ENCODE measurements around the gene ARIH2. TPM values are rescaled to one million over a fixed set of nuclear protein-coding genes. Genes with fewer than 3 reads are reported as not detected.

Gene ARIH2
- total RNA-seq, 1 experiment from 2014 or later = 122 TPM

DNA sequence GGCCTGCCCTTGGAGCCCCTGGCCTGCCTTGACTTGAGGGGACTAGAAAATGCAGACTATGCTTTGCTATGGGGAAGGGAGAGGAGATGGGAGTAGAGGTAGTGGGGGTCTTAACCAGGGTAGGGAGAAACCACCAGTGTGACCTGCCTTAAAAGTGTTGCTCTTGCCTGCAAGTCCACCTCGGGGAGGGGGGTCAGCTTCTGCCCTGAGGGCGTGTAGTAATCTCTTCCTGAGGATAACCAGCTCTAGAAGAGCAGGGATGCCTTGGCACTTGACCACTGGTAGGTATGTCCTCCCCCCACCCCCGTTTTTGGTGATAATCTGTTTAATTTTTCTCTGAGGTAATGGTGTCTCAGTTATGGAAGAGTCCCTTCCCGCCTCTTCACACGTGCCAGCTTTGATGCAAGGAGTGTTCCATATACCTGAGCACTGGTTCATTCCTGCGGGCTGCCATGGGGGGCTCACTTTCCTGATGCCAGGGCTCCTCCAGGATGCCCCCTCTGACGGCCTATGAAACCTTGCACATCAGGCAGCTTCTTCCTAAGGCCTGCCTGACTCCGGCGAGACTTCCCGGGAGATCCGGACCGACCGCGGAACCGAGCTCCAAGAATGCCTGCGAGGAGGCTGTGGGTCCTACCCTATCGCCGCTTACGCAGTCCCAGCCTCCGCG lies 70.6 kb downstream of the ARIH2 start:
- WGBS (ENCODE audit: extremely low coverage, insufficient read length, low lambda C conversion rate) = no CpG with 5 or more reads among the region's 21 CpGs
- Mint-ChIP-seq H3K27ac (peak overlapping the region; percentile 86 to 97 (median 91); a peak in 5 of 7 replicates), H3K4me1 (peaks cover 20% of the 10 kb centered on the region in 2 experiments), H3K36me3 (ENCODE audit: insufficient read depth in 1 of 3, low read depth in 3 of 3) (peaks cover 6 to 33% (median 11%) of the 10 kb centered on the region in 3 experiments), H3K9me3 (no peaks in the 10 kb centered on the region), H3K27me3 (ENCODE audit: low read depth) (no peaks in the 10 kb centered on the region; the same call in 1 of the 2 replicates), H3K4me3 (peak overlapping the region; percentile 88 to 94)
- Histone ChIP-seq H3K79me2 (ENCODE audit: insufficient read depth, low read length) (no peaks in the 10 kb centered on the region; the same call in 1 of the 2 replicates), H4K91ac (ENCODE audit: insufficient read length, low read depth, low read length) (no peak overlapping the region), H4K5ac (ENCODE audit: insufficient read length, low read depth, low read length) (no peak overlapping the region), H2BK20ac (ENCODE audit: low read depth, low read length, poor library complexity, severe bottlenecking) (no peak overlapping the region), H3K23me2 (ENCODE audit: insufficient read length, low read depth, low read length, poor library complexity, severe bottlenecking) (peaks cover 21% of the 10 kb centered on the region), H4K20me1 (ENCODE audit: control insufficient read depth, insufficient read depth, insufficient read length) (no peaks in the 10 kb centered on the region), H4K8ac (replicated peaks; ENCODE audit: insufficient read length, low read depth, low read length) (no peak overlapping the region), H3K56ac (ENCODE audit: insufficient read length, low read depth, low read length) (no peak overlapping the region), H2AFZ (ENCODE audit: low read length) (no peak overlapping the region), H3K18ac (ENCODE audit: insufficient read length, low read depth, low read length) (peak overlapping the region; percentile 81), H2BK12ac (ENCODE audit: insufficient read length, low read depth, low read length) (no peak overlapping the region), H3K27me3 (ENCODE audit: insufficient read depth, low read length) (no peaks in the 10 kb centered on the region), H3K79me1 (ENCODE audit: insufficient read depth, low read depth, low read length, poor library complexity, severe bottlenecking) (no peaks in the 10 kb centered on the region), H2BK5ac (ENCODE audit: insufficient read length, low read length) (no peak overlapping the region), H3K4me2 (ENCODE audit: insufficient read depth, insufficient read length, low read length) (peak overlapping the region; percentile 90), H3K9ac (ENCODE audit: extremely low read depth, insufficient read length, low read length) (peak overlapping the region; percentile 31), H2AK5ac (ENCODE audit: insufficient read length, low read length) (no peak overlapping the region), H3K23ac (ENCODE audit: insufficient read length, low read depth, low read length) (no peak overlapping the region), H2BK120ac (ENCODE audit: low read depth, low read length, poor library complexity, severe bottlenecking) (no peak overlapping the region), H3K4ac (ENCODE audit: low read depth, low read length) (no peak overlapping the region), H3K4me1 (ENCODE audit: insufficient read depth, low read length) (peaks cover 11% of the 10 kb centered on the region; the same call in 1 of the 2 replicates), H3T11ph (ENCODE audit: low read length) (no peak overlapping the region), H3K14ac (ENCODE audit: insufficient read depth, low read length) (peak overlapping the region; percentile 49; the same call in 1 of the 2 replicates), H3K9me3 (ENCODE audit: control insufficient read depth, low read depth, low read length) (no peaks in the 10 kb centered on the region), H3K27ac (ENCODE audit: insufficient read length, low read depth, low read length) (no peak overlapping the region), H2BK15ac (ENCODE audit: low read depth, low read length) (no peak overlapping the region)
- TF ChIP-seq, protein P1, sequence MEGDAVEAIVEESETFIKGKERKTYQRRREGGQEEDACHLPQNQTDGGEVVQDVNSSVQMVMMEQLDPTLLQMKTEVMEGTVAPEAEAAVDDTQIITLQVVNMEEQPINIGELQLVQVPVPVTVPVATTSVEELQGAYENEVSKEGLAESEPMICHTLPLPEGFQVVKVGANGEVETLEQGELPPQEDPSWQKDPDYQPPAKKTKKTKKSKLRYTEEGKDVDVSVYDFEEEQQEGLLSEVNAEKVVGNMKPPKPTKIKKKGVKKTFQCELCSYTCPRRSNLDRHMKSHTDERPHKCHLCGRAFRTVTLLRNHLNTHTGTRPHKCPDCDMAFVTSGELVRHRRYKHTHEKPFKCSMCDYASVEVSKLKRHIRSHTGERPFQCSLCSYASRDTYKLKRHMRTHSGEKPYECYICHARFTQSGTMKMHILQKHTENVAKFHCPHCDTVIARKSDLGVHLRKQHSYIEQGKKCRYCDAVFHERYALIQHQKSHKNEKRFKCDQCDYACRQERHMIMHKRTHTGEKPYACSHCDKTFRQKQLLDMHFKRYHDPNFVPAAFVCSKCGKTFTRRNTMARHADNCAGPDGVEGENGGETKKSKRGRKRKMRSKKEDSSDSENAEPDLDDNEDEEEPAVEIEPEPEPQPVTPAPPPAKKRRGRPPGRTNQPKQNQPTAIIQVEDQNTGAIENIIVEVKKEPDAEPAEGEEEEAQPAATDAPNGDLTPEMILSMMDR (conservative IDR thresholded peaks at IDR 0.05) = no peak
- no peak for DNase-seq
